ENCODE data around the gene HES5.
A peak's percentile ranks its signal among the peaks of the same experiment; 100 is the strongest.

Gene HES5

GRCh38 chr1:2532485-2533160 lies 2.6 kb upstream of the HES5 start:
- no peak overlapping the region for H3K4me3 ChIP-seq (ENCODE audit: low read length)
- TF ChIP-seq, protein P1, sequence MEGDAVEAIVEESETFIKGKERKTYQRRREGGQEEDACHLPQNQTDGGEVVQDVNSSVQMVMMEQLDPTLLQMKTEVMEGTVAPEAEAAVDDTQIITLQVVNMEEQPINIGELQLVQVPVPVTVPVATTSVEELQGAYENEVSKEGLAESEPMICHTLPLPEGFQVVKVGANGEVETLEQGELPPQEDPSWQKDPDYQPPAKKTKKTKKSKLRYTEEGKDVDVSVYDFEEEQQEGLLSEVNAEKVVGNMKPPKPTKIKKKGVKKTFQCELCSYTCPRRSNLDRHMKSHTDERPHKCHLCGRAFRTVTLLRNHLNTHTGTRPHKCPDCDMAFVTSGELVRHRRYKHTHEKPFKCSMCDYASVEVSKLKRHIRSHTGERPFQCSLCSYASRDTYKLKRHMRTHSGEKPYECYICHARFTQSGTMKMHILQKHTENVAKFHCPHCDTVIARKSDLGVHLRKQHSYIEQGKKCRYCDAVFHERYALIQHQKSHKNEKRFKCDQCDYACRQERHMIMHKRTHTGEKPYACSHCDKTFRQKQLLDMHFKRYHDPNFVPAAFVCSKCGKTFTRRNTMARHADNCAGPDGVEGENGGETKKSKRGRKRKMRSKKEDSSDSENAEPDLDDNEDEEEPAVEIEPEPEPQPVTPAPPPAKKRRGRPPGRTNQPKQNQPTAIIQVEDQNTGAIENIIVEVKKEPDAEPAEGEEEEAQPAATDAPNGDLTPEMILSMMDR (conservative IDR thresholded peaks at IDR 0.05; ENCODE audit: low read length), result no peak
- DNase-seq (ENCODE audit: low read depth), result no peak

GRCh38 chr1:2530513-2531361 lies 674 bp upstream of the HES5 start:
- no peak overlapping the region for H3K4me3 ChIP-seq (ENCODE audit: low read length)
- TF ChIP-seq, protein P1 (conservative IDR thresholded peaks at IDR 0.05; ENCODE audit: low read length), result no peak
- peak; percentile 25 for DNase-seq (ENCODE audit: low read depth)

- no peak overlapping the region for H3K4me3 ChIP-seq (ENCODE audit: low read length)
- no peak for DNase-seq (ENCODE audit: low read depth)
- TF ChIP-seq, protein P1 (conservative IDR thresholded peaks at IDR 0.05; ENCODE audit: low read length), result no peak
Observed at GRCh38 chr1:2528966-2529783, 888 bp downstream of the HES5 start.

DNA sequence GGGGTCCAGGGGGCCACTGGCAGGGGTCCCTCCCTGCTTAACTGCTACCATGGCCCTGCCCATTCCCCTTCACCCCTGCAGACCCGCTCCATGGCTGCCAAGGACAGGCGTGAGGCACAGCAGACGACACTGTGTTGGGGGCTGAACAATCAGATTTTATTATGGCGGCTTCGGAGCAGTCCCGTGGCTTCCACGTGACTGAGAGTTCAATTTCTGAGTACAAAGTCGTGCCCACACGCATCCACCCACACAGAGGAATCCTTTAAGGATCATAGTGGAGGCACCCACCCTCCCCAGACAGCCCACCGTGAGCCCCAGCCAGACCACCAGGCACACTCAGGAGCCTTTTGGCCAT lies 1.5 kb downstream of the HES5 start:
- H3K4me3 ChIP-seq (ENCODE audit: low read length), result no peak overlapping the region
- TF ChIP-seq, protein P1 (conservative IDR thresholded peaks at IDR 0.05; ENCODE audit: low read length), result no peak
- no peak for DNase-seq (ENCODE audit: low read depth)

GRCh38 chr1:2528016-2528415 lies 2.0 kb downstream of the HES5 start:
- H3K4me3 ChIP-seq (ENCODE audit: low read length), result no peak overlapping the region
- TF ChIP-seq, protein P1 (conservative IDR thresholded peaks at IDR 0.05; ENCODE audit: low read length), result no peak
- no peak for DNase-seq (ENCODE audit: low read depth)

GRCh38 chr1:2527556-2527860 lies 2.6 kb downstream of the HES5 start:
- DNase-seq (ENCODE audit: low read depth), result no peak
- TF ChIP-seq, protein P1 (conservative IDR thresholded peaks at IDR 0.05; ENCODE audit: low read length), result no peak
- H3K4me3 ChIP-seq (ENCODE audit: low read length), result no peak overlapping the region
